Fibroblast of mammary gland (primary cell): Measurements from ENCODE around the gene INS.
"Not testable (repeated sequence)": the region's sequence is repeated elsewhere in the genome, so short reads cannot be mapped to it uniquely, and the experiment has no call there.

Experiments
- DNase-seq: peaks from one replicate; pipeline ENCODE4 v3.0.0-alpha.2; 2010; ENCODE audit warnings: low read depth
- H3K4me3 ChIP-seq: 2 replicates; pipeline ENCODE4 v1.5.1; 2011; ENCODE audit warnings: low read depth, mild to moderate bottlenecking, low read length, moderate library complexity; ENCODE audit not compliant: control insufficient read depth
- CTCF ChIP-seq: conservative IDR thresholded peaks from 2 replicates; pipeline ENCODE4 v1.5.1; 2011; ENCODE audit warnings: low read depth, low read length, inconsistent platforms; ENCODE audit not compliant: control insufficient read depth, insufficient read depth

Gene INS

GRCh38 chr11:2129699-2130366, 31.2 kb downstream of the INS start:
- no peak overlapping the region for H3K4me3 ChIP-seq
- DNase-seq, result no peak
- no peak for TF ChIP-seq CTCF

GRCh38 chr11:2129308-2129698, 31.7 kb downstream of the INS start:
- no peak for DNase-seq
- no peak overlapping the region for H3K4me3 ChIP-seq
- no peak for TF ChIP-seq CTCF

DNA sequence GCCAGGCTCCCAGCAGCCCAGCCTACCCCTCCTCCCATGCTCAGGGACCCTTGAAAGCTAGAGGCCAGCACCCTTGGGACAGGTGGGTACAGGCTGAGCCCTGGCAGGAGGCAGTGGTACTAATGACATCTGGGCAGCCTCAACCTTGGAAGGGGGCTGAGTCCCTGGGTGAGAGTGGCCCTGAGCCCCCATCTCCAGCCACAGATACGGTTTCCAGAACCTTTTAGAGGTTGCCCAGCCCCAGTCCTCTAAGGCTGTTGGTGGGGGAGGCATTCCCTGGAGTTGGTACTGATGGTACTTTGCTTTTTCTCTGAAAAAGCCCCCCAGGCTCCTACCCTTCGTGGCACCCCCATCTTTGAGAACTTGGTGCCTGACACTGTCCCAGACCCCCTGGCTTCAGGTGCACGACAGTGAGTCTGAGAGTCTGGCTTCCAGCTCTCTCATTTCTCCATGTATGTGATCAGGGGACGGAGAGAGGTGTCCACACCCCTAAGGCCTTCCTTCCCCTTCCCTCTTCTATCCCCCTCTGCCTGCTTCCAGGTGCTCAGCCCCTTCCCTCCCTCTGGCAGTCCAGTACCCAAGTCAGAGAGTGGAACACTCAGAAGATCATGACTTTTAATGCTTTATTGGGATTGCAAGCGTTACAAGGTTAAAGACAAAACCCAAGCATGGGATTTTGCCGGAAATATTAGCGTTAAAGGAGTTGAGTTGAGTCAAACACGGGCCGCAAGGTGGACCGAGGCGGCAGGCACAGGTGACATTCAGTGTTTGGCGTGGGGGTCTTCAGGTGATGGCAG, 32.3 kb downstream of the INS start:
- DNase-seq, result no peak
- TF ChIP-seq CTCF, result no peak
- no peak overlapping the region for H3K4me3 ChIP-seq

- TF ChIP-seq CTCF, result no peak
- DNase-seq, result no peak
- no peak overlapping the region for H3K4me3 ChIP-seq
Measured at GRCh38 chr11:2128130-2128510, 32.9 kb downstream of the INS start.

DNA sequence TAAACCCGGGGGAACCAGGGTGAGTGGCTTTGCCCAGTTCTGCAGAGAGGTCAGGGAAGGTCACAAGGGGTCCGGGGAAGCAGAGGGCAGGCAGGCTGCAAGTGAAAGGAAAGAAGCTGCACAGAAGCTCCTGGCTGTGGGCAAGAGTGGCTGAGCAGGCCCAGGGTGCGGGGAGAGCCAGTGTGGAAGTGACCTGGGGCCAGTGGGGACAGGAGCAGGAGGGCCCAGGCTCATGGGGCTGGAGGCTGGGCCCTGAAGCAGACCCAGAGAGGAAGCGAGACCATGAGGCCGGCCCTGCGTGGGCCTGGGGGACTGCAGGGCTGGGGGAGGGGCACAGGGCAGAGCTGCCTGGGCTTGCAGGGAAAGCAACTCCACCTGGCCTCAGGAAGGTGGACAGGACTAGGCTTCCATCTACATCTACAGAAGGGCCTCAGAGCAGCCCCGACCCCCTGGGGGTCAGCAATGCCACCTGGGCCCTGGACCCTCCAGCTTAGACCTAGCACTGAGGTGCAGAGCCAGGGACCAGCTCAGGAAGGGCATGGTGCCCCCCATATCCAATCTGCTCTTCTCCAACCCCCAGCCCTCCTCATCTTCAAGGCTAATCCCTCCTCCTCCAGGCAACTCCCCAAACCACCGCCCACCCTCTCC, 33.4 kb downstream of the INS start:
- H3K4me3 ChIP-seq, result no peak overlapping the region
- TF ChIP-seq CTCF, result no peak
- no peak for DNase-seq

DNA sequence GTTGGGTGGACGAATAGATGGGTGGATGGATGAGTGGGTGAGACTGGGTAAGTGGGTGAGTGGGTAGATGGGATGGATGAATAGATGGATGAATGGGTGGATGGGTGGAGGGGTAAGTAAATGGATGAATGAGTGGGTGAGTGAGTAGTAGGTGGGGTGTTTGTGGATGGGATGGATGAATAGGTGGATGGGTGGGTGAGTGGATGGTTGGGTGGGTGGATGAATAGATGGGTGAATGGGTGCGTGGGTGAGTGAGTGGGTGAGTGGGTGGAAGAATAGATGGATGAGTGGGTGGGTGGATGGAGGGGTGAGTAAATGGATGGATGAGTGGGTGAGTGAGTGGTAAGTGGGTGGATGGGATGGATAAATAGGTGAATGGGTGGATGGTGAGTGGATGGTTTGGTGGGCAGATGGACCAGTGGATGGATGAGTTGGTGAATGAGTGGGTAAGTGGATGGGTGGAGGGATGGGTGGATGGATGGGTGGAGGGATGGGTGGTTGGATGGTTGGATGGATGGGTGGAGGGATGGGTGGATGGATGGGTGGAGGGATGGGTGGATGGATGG, 34.4 kb downstream of the INS start:
- DNase-seq, result no peak

DNA sequence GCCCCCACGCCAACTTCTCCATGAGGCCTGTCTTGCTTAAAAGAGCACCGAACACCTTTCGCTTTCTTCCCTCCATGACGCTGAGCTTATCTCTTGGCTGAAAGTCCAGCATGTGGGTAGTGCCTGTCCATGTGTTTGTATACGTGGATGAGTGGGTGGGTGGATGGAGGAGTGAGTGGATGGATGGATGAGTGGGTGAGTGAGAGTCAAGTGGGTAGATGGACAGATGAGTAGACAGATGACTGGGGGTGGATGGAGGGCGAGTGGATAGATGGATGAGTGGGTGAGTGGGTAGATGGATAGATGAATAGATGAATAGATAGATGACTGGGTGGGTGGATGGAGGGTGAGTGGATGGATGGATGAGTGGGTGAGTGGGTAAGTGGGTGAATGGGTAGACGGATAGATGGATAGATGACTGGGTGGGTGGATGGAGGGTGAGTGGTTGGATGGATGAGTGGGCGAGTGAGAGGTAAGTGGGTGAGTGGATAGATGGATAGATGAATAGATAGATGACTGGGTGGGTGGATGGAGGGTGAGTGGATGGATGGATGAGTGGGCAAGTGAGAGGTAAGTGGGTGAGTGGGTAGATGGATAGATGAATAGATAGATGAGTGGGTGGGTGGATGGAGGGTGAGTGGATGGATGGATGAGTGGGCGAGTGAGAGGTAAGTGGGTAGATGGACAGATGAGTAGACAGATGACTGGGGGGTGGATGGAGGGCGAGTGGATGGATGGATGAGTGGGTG, 36.1 kb downstream of the INS start:
- not testable (repeated sequence) for DNase-seq, H3K4me3 ChIP-seq

More for the DNA sequence above, 34.4 kb downstream of the INS start:
- TF ChIP-seq CTCF, result no peak
- H3K4me3 ChIP-seq, result no peak overlapping the region
